B cell (primary cell): Measurements from ENCODE around the gene PROM2. TPM values are rescaled to one million over a fixed set of nuclear protein-coding genes. Genes with fewer than 3 reads are reported as not detected.

Experiments used
- ATAC-seq: fragments of 200-7000 bp; cut with Tn5 transposase; one replicate; pipeline ENCODE4 v1.10.0; 2021; ENCODE audit warnings: low read depth, mild to moderate bottlenecking, moderate number of reproducible peaks, moderate library complexity
- CTCF ChIA-PET: fragments of 350-600 bp; sonication (Branson Sonifier 250); formaldehyde crosslinking; loops from one replicate; lab custom pipeline; 2021; ENCODE audit warnings: antibody characterized with exemption, inconsistent platforms; lab: Charles Lee
- POLR2A ChIA-PET: fragments of 350-600 bp; sonication (Branson Sonifier 250); formaldehyde crosslinking; loops from one replicate; lab custom pipeline; 2021; ENCODE audit warnings: antibody characterized with exemption; lab: Charles Lee
- DNase-seq: peaks from one replicate; pipeline ENCODE4 v3.0.0; 2013
- H2AFZ ChIP-seq: 2 replicates; pipeline ENCODE4 v1.6.1; 2012; ENCODE audit warnings: mild to moderate bottlenecking, low read depth, low read length; ENCODE audit not compliant: insufficient read depth, poor library complexity, severe bottlenecking
- H3K27ac ChIP-seq, 2 donors: 1 replicate in 1 of 2; 2 replicates in 1 of 2; pipeline ENCODE4 v1.5.1; 2012 to 2013; ENCODE audit warnings: low read length in 2 of 2, mild to moderate bottlenecking in 2 of 2, moderate library complexity in 1 of 2
- H3K27me3 ChIP-seq, 4 experiments: fragments of 200-600 bp in 1 of 4; sonication (generic) in 1 of 4; replicated peaks in 1 of 4; 1 replicate in 2 of 4; 2 replicates in 2 of 4; pipeline versions ENCODE4 v1.6.1 to v1.7.0; 2013 to 2016; ENCODE audit warnings: low read length in 3 of 4, mild to moderate bottlenecking in 2 of 4, mixed read lengths in 1 of 4, moderate library complexity in 1 of 4; ENCODE audit not compliant: insufficient read depth in 4 of 4, control insufficient read depth in 3 of 4; ENCODE audit errors: control extremely low read depth in 1 of 4
- H3K36me3 ChIP-seq, 2 experiments: replicated peaks in 1 of 2; 1 replicate in 1 of 2; 2 replicates in 1 of 2; pipeline versions ENCODE4 v1.6.1 to v1.7.1; 2013; ENCODE audit warnings: low read length in 1 of 2; ENCODE audit not compliant: insufficient read depth in 2 of 2, control insufficient read depth in 1 of 2; ENCODE audit errors: control extremely low read depth in 1 of 2, extremely low read depth in 1 of 2
- H3K4me1 ChIP-seq, 2 donors: fragments of 200-600 bp in 1 of 2; sonication (generic) in 1 of 2; 1 replicate in 1 of 2; 2 replicates in 1 of 2; pipeline versions ENCODE4 v1.5.1 to v1.6.1; 2013 to 2017; ENCODE audit warnings: low read length in 2 of 2; ENCODE audit not compliant: control insufficient read depth in 2 of 2, insufficient read depth in 2 of 2
- H3K4me2 ChIP-seq: replicated peaks from 2 replicates; pipeline ENCODE3; 2012; ENCODE audit warnings: mild to moderate bottlenecking, low read depth, low read length; ENCODE audit not compliant: poor library complexity, severe bottlenecking
- H3K4me3 ChIP-seq, 5 experiments: fragments of 200-600 bp in 1 of 5; sonication (generic) in 1 of 5; 1 replicate in 3 of 5; 2 replicates in 2 of 5; pipeline versions ENCODE4 v1.5.1 to v1.7.0; 2011 to 2016; ENCODE audit warnings: low read length in 4 of 5, mild to moderate bottlenecking in 4 of 5, low read depth in 2 of 5, control low read depth in 1 of 5, moderate library complexity in 1 of 5; ENCODE audit not compliant: insufficient read depth in 1 of 5; ENCODE audit errors: control extremely low read depth in 1 of 5, extremely low read depth in 1 of 5
- H3K79me2 ChIP-seq: fragments of 200-600 bp; sonication (generic); one replicate; pipeline ENCODE4 v1.6.0; 2016; ENCODE audit warnings: low read length; ENCODE audit not compliant: control insufficient read depth, insufficient read depth
- H3K9ac ChIP-seq: fragments of 200-600 bp; sonication (generic); 2 replicates; pipeline ENCODE4 v1.6.1; 2017; ENCODE audit warnings: mild to moderate bottlenecking, low read length, moderate library complexity
- H3K9me3 ChIP-seq, 3 donors: one replicate each; pipeline versions ENCODE4 v1.6.1 to v1.7.1; 2013; ENCODE audit warnings: low read length in 2 of 3; ENCODE audit not compliant: control insufficient read depth in 2 of 3, insufficient read depth in 1 of 3; ENCODE audit errors: control extremely low read depth in 1 of 3
- H4K20me1 ChIP-seq: 2 replicates; pipeline ENCODE4 v1.6.0; 2012; ENCODE audit warnings: mild to moderate bottlenecking, low read length; ENCODE audit not compliant: insufficient read depth, control insufficient read depth, poor library complexity, severe bottlenecking
- H3K27ac Mint-ChIP-seq: one replicate; pipeline ENCODE4 v1.8.0; 2021; ENCODE audit warnings: mixed read lengths
- H3K27me3 Mint-ChIP-seq: one replicate; pipeline ENCODE4 v1.8.0; 2021; ENCODE audit warnings: mixed read lengths
- H3K4me1 Mint-ChIP-seq: one replicate; pipeline ENCODE4 v1.8.0; 2021; ENCODE audit warnings: mixed read lengths
- H3K4me3 Mint-ChIP-seq: one replicate; pipeline ENCODE4 v1.8.0; 2021; ENCODE audit warnings: mixed read lengths
- H3K9me3 Mint-ChIP-seq: one replicate; pipeline ENCODE4 v1.8.0; 2022; ENCODE audit warnings: mixed read lengths; ENCODE audit not compliant: insufficient read depth
- EZH2 ChIP-seq: IDR thresholded peaks from 2 replicates; pipeline ENCODE4 v1.6.1; 2012; ENCODE audit warnings: borderline replicate concordance, low read depth, mild to moderate bottlenecking, moderate library complexity, low read length; ENCODE audit not compliant: insufficient read depth, poor library complexity, severe bottlenecking
- WGBS: methylation state at CpG from one replicate; pipeline ENCODE4 v1.1.5; 2013; ENCODE audit warnings: missing lambda C conversion rate; ENCODE audit not compliant: insufficient coverage; 5-methylcytosine and 5-hydroxymethylcytosine counted together
- intact Hi-C: fragments of 100-400 bp; cut with micrococcal nuclease; formaldehyde crosslinking; loops from one replicate; pipeline ENCODE4 v1.10.0; 2022
- polyA plus RNA-seq: library from polyadenylated mRNA; depleted of rRNA; stranded (reverse); fragments of >200 nt; gene quantifications from 2 replicates; pipeline ENCODE4 v1.2.3, GENCODE V29; 2012
- total RNA-seq, 2 donors: library from RNA; stranded (reverse); fragments of 120-200 nt in 1 of 2; gene quantifications; 1 replicate in 1 of 2; 2 replicates in 1 of 2; pipeline versions ENCODE4 v1.2.3 to v1.2.4, GENCODE V29; 2013 to 2022
- TF ChIP-seq, protein P1 (sequence below): fragments of 200-600 bp; IDR thresholded peaks from one replicate; pipeline ENCODE4 v1.8.0; 2022; ENCODE audit warnings: antibody characterized with exemption, mild to moderate bottlenecking

The PROM2 gene
- total and polyA plus RNA-seq, 2 donors (not counting 1 experiment from before 2014, with no cell fraction given) = 0.67 to 1.3 TPM

DNA sequence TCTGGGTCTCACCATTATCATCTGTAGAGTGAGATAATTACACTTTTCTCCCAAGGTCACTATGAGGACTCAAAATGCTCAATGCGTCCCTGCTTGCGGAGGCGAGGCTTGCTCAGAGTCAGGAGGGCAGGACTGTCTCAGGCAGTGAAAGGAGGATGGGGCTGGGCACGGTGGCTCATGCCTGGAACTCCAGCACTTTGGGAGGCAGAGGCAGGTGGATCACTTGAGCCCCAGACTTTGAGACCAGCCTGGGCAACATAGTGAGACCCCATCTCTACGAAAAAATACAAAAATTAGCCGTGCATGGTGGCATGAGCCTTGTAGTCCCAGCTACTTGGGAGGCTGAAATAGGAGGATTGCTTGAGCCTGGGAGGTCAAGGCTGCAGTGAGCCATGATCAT lies 21.1 kb downstream of the PROM2 start:
- POLR2A ChIA-PET = no interaction called here

DNA sequence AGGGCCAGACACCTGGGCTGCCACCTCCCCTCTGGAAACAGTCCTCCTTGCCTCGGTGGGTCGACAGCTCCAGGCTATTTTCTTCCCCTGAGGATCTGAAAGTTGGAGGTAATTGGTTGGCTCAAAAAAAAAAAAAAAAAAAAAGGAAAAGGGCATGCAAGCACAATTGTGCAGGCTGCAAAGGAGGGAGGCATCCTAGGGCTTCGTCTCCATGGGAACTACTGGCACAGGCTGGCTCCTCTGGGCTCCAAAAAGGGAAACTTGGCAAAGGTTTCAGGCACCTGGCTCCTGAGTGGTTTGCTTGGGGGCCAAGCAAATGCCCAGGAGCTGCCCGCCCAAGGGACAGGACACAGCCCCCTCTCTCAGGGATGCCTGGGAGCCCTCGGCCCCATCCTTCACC lies 21.8 kb downstream of the PROM2 start:
- H3K27ac ChIP-seq = no peak overlapping the region
- 89% methylated on average over 3 of the region's 5 CpGs for WGBS
- no peak overlapping the region for H3K4me3 ChIP-seq
- DNase-seq (no peak), ATAC-seq (no peak)
- CTCF ChIA-PET = interaction anchor here (0.6 kb wide), 1 partner anchor 17 kb away, joined by 3 read pairs; no protein-coding TSS in a partner anchor
- no peak overlapping the region for H3K4me2 ChIP-seq
- H4K20me1 ChIP-seq = no peaks in the 10 kb centered on the region
- no peak overlapping the region for H3K27ac Mint-ChIP-seq
- no peak overlapping the region for H3K9ac ChIP-seq
- H2AFZ ChIP-seq = no peak overlapping the region
- peaks cover 0 to 2% (median 0%) of the 10 kb centered on the region in 4 experiments for H3K27me3 ChIP-seq
- H3K36me3 ChIP-seq = no peaks in the 10 kb centered on the region
- H3K79me2 ChIP-seq = no peaks in the 10 kb centered on the region
- H3K27me3 Mint-ChIP-seq = peaks cover 9% of the 10 kb centered on the region
- intact Hi-C loops = no loop called here
- no peak overlapping the region for H3K4me3 Mint-ChIP-seq
- peaks cover 2% of the 10 kb centered on the region for H3K9me3 Mint-ChIP-seq
- TF ChIP-seq EZH2 = no peak
- TF ChIP-seq, protein P1, sequence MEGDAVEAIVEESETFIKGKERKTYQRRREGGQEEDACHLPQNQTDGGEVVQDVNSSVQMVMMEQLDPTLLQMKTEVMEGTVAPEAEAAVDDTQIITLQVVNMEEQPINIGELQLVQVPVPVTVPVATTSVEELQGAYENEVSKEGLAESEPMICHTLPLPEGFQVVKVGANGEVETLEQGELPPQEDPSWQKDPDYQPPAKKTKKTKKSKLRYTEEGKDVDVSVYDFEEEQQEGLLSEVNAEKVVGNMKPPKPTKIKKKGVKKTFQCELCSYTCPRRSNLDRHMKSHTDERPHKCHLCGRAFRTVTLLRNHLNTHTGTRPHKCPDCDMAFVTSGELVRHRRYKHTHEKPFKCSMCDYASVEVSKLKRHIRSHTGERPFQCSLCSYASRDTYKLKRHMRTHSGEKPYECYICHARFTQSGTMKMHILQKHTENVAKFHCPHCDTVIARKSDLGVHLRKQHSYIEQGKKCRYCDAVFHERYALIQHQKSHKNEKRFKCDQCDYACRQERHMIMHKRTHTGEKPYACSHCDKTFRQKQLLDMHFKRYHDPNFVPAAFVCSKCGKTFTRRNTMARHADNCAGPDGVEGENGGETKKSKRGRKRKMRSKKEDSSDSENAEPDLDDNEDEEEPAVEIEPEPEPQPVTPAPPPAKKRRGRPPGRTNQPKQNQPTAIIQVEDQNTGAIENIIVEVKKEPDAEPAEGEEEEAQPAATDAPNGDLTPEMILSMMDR = no peak
- H3K9me3 ChIP-seq = peaks cover 0 to 24% (median 4%) of the 10 kb centered on the region in 3 donors
- no peaks in the 10 kb centered on the region for H3K4me1 ChIP-seq
- POLR2A ChIA-PET = no interaction called here
- H3K4me1 Mint-ChIP-seq = no peaks in the 10 kb centered on the region

More for the DNA sequence above, 21.1 kb downstream of the PROM2 start:
- CTCF ChIA-PET = interaction anchor here (0.6 kb wide), 1 partner anchor 16 kb away, joined by 3 read pairs; no protein-coding TSS in a partner anchor
- H3K9ac ChIP-seq = no peak overlapping the region
- H3K4me1 Mint-ChIP-seq = no peaks in the 10 kb centered on the region
- H3K27ac ChIP-seq = no peak overlapping the region
- 96% methylated on average over 5 of the region's 6 CpGs for WGBS
- peaks cover 9% of the 10 kb centered on the region for H3K27me3 Mint-ChIP-seq
- H3K79me2 ChIP-seq = no peaks in the 10 kb centered on the region
- H3K4me3 Mint-ChIP-seq = no peak overlapping the region
- H3K36me3 ChIP-seq = no peaks in the 10 kb centered on the region
- H4K20me1 ChIP-seq = no peaks in the 10 kb centered on the region
- TF ChIP-seq EZH2 = no peak
- TF ChIP-seq, protein P1 = no peak
- intact Hi-C loops = no loop called here
- ATAC-seq (no peak), DNase-seq (no peak)
- H3K27me3 ChIP-seq = peaks cover 0 to 2% (median 0%) of the 10 kb centered on the region in 4 experiments
- no peak overlapping the region for H3K27ac Mint-ChIP-seq
- no peak overlapping the region for H3K4me2 ChIP-seq
- H2AFZ ChIP-seq = no peak overlapping the region
- no peaks in the 10 kb centered on the region for H3K4me1 ChIP-seq
- H3K9me3 Mint-ChIP-seq = peaks cover 6% of the 10 kb centered on the region
- H3K4me3 ChIP-seq = no peak overlapping the region
- peaks cover 2 to 29% (median 4%) of the 10 kb centered on the region in 3 donors for H3K9me3 ChIP-seq
